K562 treated with DMSO at 1 percent for 48 hours (cell line): ENCODE measurements around the gene CCZ1B. TPM values are rescaled to one million over a fixed set of nuclear protein-coding genes. Genes with fewer than 3 reads are reported as not detected.

Source experiments
- total RNA-seq: library from RNA; unstranded; fragments of 300-600 nt; gene quantifications from 2 replicates; pipeline ENCODE4 v1.2.3, GENCODE V29; 2022; ENCODE audit warnings: low replicate concordance; ENCODE audit errors: extremely low read depth

CCZ1B gene
- not detected in 2 replicates for total RNA-seq

DNA sequence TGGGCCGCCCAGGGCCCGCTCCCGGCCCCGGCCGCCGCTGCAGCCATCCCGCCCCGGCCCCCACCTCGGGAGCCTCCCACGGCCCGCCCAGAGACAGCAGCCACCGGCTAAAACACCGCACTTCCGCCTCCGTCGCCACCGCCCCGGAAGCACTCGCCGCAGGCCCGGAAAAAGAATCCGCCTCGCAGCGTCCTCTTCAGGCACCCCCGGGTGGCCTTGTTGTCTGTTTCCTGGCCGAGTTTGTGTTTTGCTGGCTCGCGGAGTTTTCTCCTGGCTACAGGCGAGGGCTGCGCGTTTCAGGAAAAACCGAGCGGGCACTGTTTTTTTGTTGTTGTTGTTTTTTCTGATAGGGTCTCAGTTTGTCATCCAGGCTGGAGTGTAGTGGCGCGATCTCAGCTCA is at the start of gene CCZ1B:
Gene CCZ1B (minus strand): TSS at position 125 of the 400 bp plus-strand sequence. CDS start 78 bp downstream, at position 47.

GRCh38 chr7:6753964-6754363 is 72.1 kb downstream of the CCZ1B start, which contains the start of gene RSPH10B2:
RSPH10B2 (plus strand) TSS chr7:6754103; CDS start chr7:6757678, 3,575 bp downstream.

Other genes starting within 250 kb of the CCZ1B start
- gene ZDHHC4, start 248.8 kb downstream of the CCZ1B start, total RNA-seq, result not detected in 2 replicates
- gene INTS15, start 236.3 kb downstream of the CCZ1B start, total RNA-seq, result not detected in 2 replicates
- not detected in 2 replicates for gene ZNF853, start 210.7 kb downstream of the CCZ1B start, total RNA-seq
- gene ZNF316, start 189.0 kb downstream of the CCZ1B start, total RNA-seq, result 87.3 TPM in 1 of 2 replicates, not detected in the other
- gene ZNF12, start 119.3 kb downstream of the CCZ1B start, total RNA-seq, result not detected in 2 replicates
- gene RSPH10B2, start 72.2 kb downstream of the CCZ1B start, total RNA-seq, result not detected in 2 replicates